ENCODE data around the gene TKT. TPM values are rescaled to one million over a fixed set of nuclear protein-coding genes. Genes with fewer than 3 reads are reported as not detected.

TKT gene
- total and polyA plus RNA-seq, 4 donors, result 18.1 to 202 (median 129) TPM

DNA sequence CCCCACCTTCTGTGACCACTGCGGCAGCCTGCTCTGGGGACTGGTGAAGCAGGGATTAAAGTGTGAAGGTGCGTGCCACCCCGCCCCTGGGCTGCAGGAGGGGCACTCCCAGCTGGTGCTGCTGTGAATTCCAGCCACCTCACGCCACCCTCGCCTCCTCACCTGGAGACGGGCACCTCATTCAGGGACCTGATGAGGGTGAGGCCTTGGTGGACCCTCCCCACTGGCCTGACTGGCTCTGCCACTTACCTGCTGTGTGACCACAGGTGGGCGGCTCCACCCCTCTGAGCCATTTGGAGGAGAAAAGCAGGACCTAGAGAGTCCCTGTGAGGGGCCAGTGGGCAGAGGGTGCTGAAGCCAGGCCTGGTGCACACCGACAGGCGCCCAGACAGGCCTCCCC is 72.3 kb downstream of the TKT start:
- H3K9me3 ChIP-seq (ENCODE audit: control insufficient read depth in 4 of 4, low read length in 3 of 4), result no peaks in the 10 kb centered on the region
- H3K9ac ChIP-seq (ENCODE audit: low read depth in 1 of 2, low read length in 2 of 2), result no peak overlapping the region
- 97% methylated on average over 9 of the region's 9 CpGs for WGBS
- H3K27ac ChIP-seq (ENCODE audit: low read depth in 1 of 2, low read length in 2 of 2), result no peak overlapping the region
- TF ChIP-seq HNF4G (IDR thresholded peaks at IDR 0.05) (no peak), RAD21 (IDR thresholded peaks at IDR 0.05) (no peak), FOXA2 (IDR thresholded peaks at IDR 0.05) (no peak)
- TF ChIP-seq, protein P1, sequence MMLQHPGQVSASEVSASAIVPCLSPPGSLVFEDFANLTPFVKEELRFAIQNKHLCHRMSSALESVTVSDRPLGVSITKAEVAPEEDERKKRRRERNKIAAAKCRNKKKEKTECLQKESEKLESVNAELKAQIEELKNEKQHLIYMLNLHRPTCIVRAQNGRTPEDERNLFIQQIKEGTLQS (IDR thresholded peaks at IDR 0.05), result no peak
- H3K27me3 ChIP-seq (ENCODE audit: control insufficient read depth in 4 of 4, insufficient read depth in 4 of 4, low read length in 3 of 4), result no peaks in the 10 kb centered on the region
- no peaks in the 10 kb centered on the region for H3K4me1 ChIP-seq (ENCODE audit: control insufficient read depth in 4 of 4, insufficient read depth in 4 of 4, low read length in 3 of 4)
- peaks cover 3 to 48% (median 6%) of the 10 kb centered on the region in 4 donors for H3K36me3 ChIP-seq (ENCODE audit: control insufficient read depth in 4 of 4, insufficient read depth in 3 of 4, low read depth in 1 of 4, low read length in 3 of 4)
- H3K4me3 ChIP-seq (ENCODE audit: low read depth in 1 of 3, low read length in 3 of 3), result no peak overlapping the region
- DNase-seq (ENCODE audit: low spot score), result no peak

DNA sequence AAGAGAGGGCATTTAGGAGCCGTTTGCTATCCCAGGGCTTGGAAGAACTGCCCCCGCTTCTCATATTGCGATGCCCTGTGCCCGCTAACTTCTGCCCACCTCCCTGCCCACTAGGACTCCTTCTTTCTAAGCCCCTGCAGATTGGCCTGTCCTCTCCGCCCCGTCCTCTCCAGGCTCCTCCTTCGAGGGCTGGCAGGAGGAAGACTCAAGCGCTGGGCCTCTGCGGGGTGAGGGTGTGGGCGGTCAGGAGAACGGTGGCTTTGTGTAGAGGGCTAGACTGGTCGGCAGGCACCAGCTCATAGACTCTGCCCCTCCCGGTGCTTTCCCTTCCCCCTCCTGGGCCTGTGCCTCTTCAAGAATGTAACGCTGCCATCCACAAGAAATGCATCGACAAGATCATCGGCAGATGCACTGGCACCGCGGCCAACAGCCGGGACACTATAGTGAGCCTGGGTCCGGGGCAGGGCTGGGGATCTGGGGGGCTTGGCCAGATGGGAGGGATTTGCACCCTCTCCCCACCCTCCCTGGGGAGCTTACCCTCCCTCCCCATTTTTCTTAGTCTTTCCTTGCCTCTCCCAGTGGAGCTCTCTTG is 73.0 kb downstream of the TKT start:
- DNase-seq (ENCODE audit: low spot score), result no peak

DNA sequence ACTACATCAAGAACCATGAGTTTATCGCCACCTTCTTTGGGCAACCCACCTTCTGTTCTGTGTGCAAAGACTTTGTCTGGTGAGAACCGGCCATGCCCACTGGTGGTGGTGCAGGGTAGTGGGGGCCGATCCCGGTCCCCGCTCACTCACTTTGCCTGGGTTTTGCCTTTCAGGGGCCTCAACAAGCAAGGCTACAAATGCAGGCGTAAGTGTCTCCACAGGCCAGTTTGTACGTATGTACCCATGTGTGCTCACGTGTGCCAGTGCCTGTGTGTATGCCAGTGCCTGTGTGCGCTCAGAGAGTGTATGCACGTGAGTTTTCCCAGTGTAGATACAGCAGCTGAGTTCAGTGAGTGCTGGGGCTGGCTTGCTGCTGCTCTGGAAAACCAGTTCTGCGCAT is 74.3 kb downstream of the TKT start:
- Histone ChIP-seq H3K27ac (ENCODE audit: low read depth in 1 of 2, low read length in 2 of 2) (no peak overlapping the region), H3K9ac (ENCODE audit: low read depth in 1 of 2, low read length in 2 of 2) (no peak overlapping the region), H3K27me3 (ENCODE audit: control insufficient read depth in 4 of 4, insufficient read depth in 4 of 4, low read length in 3 of 4) (no peaks in the 10 kb centered on the region), H3K36me3 (ENCODE audit: control insufficient read depth in 4 of 4, insufficient read depth in 3 of 4, low read depth in 1 of 4, low read length in 3 of 4) (peaks cover 3 to 48% (median 4%) of the 10 kb centered on the region in 4 donors), H3K4me1 (ENCODE audit: control insufficient read depth in 4 of 4, insufficient read depth in 4 of 4, low read length in 3 of 4) (no peaks in the 10 kb centered on the region), H3K9me3 (ENCODE audit: control insufficient read depth in 4 of 4, low read length in 3 of 4) (no peaks in the 10 kb centered on the region), H3K4me3 (ENCODE audit: low read depth in 1 of 3, low read length in 3 of 3) (no peak overlapping the region)
- no peak for DNase-seq (ENCODE audit: low spot score)
- TF ChIP-seq RXRA (IDR thresholded peaks at IDR 0.05) (no peak), HNF4G (IDR thresholded peaks at IDR 0.05) (no peak), RAD21 (IDR thresholded peaks at IDR 0.05) (no peak), SP1 (IDR thresholded peaks at IDR 0.05) (no peak), JUND (IDR thresholded peaks at IDR 0.05) (no peak), HNF4A (conservative IDR thresholded peaks at IDR 0.05) (no peak)
- TF ChIP-seq, protein P2, sequence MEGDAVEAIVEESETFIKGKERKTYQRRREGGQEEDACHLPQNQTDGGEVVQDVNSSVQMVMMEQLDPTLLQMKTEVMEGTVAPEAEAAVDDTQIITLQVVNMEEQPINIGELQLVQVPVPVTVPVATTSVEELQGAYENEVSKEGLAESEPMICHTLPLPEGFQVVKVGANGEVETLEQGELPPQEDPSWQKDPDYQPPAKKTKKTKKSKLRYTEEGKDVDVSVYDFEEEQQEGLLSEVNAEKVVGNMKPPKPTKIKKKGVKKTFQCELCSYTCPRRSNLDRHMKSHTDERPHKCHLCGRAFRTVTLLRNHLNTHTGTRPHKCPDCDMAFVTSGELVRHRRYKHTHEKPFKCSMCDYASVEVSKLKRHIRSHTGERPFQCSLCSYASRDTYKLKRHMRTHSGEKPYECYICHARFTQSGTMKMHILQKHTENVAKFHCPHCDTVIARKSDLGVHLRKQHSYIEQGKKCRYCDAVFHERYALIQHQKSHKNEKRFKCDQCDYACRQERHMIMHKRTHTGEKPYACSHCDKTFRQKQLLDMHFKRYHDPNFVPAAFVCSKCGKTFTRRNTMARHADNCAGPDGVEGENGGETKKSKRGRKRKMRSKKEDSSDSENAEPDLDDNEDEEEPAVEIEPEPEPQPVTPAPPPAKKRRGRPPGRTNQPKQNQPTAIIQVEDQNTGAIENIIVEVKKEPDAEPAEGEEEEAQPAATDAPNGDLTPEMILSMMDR (IDR thresholded peaks at IDR 0.05; ENCODE audit: low read depth, low read length, missing input control), result no peak
- TF ChIP-seq, protein P1 (IDR thresholded peaks at IDR 0.05), result no peak
- WGBS, result 97% methylated on average over 11 of the region's 11 CpGs

More for the DNA sequence above, 73.0 kb downstream of the TKT start:
- Histone ChIP-seq H3K9me3 (ENCODE audit: control insufficient read depth in 4 of 4, low read length in 3 of 4) (no peaks in the 10 kb centered on the region), H3K27me3 (ENCODE audit: control insufficient read depth in 4 of 4, insufficient read depth in 4 of 4, low read length in 3 of 4) (no peaks in the 10 kb centered on the region), H3K36me3 (ENCODE audit: control insufficient read depth in 4 of 4, insufficient read depth in 3 of 4, low read depth in 1 of 4, low read length in 3 of 4) (peaks cover 3 to 48% (median 6%) of the 10 kb centered on the region in 4 donors), H3K9ac (ENCODE audit: low read depth in 1 of 2, low read length in 2 of 2) (no peak overlapping the region), H3K4me1 (ENCODE audit: control insufficient read depth in 4 of 4, insufficient read depth in 4 of 4, low read length in 3 of 4) (no peaks in the 10 kb centered on the region), H3K4me3 (ENCODE audit: low read depth in 1 of 3, low read length in 3 of 3) (no peak overlapping the region), H3K27ac (ENCODE audit: low read depth in 1 of 2, low read length in 2 of 2) (no peak overlapping the region)
- 94% methylated on average over 20 of the region's 20 CpGs for WGBS
- TF ChIP-seq FOXA2 (IDR thresholded peaks at IDR 0.05) (no peak), HNF4G (IDR thresholded peaks at IDR 0.05) (no peak), RXRA (IDR thresholded peaks at IDR 0.05) (no peak)
- TF ChIP-seq, protein P1 (IDR thresholded peaks at IDR 0.05), result no peak

DNA sequence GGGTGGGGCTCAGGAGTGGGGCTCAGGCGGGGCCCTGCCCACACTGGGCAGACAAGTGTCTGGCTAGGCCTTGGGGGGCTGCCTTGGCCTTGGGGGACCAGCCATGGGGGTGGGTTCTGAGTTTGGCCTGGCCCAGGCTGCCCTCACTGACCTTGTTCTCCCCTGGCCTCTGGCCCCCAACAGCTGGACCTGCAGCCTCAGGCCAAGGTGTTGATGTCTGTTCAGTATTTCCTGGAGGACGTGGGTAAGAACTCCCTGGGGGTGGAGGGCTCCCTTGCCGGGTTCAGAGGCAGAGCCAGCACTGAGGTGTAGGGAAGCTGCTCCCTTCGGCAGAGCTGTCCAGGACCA is 74.8 kb downstream of the TKT start:
- Histone ChIP-seq H3K27me3 (ENCODE audit: control insufficient read depth in 4 of 4, insufficient read depth in 4 of 4, low read length in 3 of 4) (no peaks in the 10 kb centered on the region), H3K9me3 (ENCODE audit: control insufficient read depth in 4 of 4, low read length in 3 of 4) (no peaks in the 10 kb centered on the region), H3K9ac (ENCODE audit: low read depth in 1 of 2, low read length in 2 of 2) (no peak overlapping the region), H3K27ac (ENCODE audit: low read depth in 1 of 2, low read length in 2 of 2) (no peak overlapping the region), H3K4me3 (ENCODE audit: low read depth in 1 of 3, low read length in 3 of 3) (no peak overlapping the region), H3K36me3 (ENCODE audit: control insufficient read depth in 4 of 4, insufficient read depth in 3 of 4, low read depth in 1 of 4, low read length in 3 of 4) (peaks cover 3 to 45% (median 4%) of the 10 kb centered on the region in 4 donors), H3K4me1 (ENCODE audit: control insufficient read depth in 4 of 4, insufficient read depth in 4 of 4, low read length in 3 of 4) (no peaks in the 10 kb centered on the region)
- WGBS, result 82% methylated on average over 4 of the region's 4 CpGs
- TF ChIP-seq FOXA1 (IDR thresholded peaks at IDR 0.05) (no peak), JUND (IDR thresholded peaks at IDR 0.05) (no peak), RAD21 (IDR thresholded peaks at IDR 0.05) (no peak), YY1 (IDR thresholded peaks at IDR 0.05) (no peak), RXRA (IDR thresholded peaks at IDR 0.05) (no peak), EGR1 (IDR thresholded peaks at IDR 0.05; ENCODE audit: low read depth in 2 of 2) (no peak), NR2F2 (IDR thresholded peaks at IDR 0.05) (no peak), SP1 (IDR thresholded peaks at IDR 0.05) (no peak)
- TF ChIP-seq, protein P3, sequence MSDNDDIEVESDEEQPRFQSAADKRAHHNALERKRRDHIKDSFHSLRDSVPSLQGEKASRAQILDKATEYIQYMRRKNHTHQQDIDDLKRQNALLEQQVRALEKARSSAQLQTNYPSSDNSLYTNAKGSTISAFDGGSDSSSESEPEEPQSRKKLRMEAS (IDR thresholded peaks at IDR 0.05), result no peak
- TF ChIP-seq, protein P1 (IDR thresholded peaks at IDR 0.05), result no peak
- TF ChIP-seq, protein P2 (IDR thresholded peaks at IDR 0.05; ENCODE audit: low read depth, low read length, missing input control), result no peak
- DNase-seq (ENCODE audit: low spot score), result no peak

Measured in liver (tissue), 9 donors.